DMS153 treated with DMSO at 0.1 percent for 48 hours (cell line): ENCODE results near the gene HPS5.
"Not testable (repeated sequence)": the region's sequence is repeated elsewhere in the genome, so short reads cannot be mapped to it uniquely, and the experiment has no call there.

Source experiments
- DNase-seq: peaks from one replicate; lab custom pipeline; 2025; ENCODE audit not compliant: unreplicated experiment; lab: John Stamatoyannopoulos, UW

HPS5 gene, protein sequence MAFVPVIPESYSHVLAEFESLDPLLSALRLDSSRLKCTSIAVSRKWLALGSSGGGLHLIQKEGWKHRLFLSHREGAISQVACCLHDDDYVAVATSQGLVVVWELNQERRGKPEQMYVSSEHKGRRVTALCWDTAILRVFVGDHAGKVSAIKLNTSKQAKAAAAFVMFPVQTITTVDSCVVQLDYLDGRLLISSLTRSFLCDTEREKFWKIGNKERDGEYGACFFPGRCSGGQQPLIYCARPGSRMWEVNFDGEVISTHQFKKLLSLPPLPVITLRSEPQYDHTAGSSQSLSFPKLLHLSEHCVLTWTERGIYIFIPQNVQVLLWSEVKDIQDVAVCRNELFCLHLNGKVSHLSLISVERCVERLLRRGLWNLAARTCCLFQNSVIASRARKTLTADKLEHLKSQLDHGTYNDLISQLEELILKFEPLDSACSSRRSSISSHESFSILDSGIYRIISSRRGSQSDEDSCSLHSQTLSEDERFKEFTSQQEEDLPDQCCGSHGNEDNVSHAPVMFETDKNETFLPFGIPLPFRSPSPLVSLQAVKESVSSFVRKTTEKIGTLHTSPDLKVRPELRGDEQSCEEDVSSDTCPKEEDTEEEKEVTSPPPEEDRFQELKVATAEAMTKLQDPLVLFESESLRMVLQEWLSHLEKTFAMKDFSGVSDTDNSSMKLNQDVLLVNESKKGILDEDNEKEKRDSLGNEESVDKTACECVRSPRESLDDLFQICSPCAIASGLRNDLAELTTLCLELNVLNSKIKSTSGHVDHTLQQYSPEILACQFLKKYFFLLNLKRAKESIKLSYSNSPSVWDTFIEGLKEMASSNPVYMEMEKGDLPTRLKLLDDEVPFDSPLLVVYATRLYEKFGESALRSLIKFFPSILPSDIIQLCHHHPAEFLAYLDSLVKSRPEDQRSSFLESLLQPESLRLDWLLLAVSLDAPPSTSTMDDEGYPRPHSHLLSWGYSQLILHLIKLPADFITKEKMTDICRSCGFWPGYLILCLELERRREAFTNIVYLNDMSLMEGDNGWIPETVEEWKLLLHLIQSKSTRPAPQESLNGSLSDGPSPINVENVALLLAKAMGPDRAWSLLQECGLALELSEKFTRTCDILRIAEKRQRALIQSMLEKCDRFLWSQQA

DNA sequence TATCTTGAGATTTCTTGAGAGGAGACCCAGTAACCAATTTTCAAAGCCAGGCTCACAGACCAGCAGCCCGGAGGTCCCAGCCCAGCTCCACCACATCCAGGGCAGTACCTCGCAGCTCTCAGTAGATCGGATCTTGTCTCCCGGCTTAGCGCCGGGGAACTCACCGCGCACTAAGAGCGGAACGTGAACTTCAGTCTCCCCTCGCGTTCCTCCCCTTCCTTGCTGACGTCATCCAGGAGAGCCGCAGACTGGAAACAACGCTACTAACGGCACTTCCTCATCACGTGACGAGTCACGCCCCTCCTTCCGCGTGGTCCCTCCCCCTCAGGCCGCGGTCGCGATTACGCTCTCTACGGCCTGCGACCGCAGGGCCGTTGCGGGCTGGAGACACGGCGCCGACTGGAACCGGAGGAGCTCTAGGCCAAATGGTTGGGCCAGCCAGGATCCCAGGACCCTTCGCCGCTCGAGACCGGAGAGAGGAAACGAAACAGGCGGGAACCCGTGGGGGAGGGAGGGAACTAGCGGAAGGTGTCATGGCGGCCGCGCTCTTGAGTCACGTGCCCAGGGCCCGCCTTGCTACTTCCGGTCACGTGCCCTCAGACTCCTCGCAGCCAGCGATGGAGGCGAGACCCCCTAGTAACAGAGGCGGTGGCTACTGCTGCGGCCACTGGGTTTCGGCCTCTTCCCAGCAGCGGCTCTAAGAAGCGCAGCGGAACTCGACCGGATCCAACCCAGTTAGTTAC, at the start of gene HPS5, which contains the start of gene GTF2H1:
TSS of gene HPS5 (minus strand) at position 172 of the 743 bp plus-strand sequence. CDS start 4,282 bp downstream, outside the sequence.
TSS of gene GTF2H1 (plus strand) at position 599 of the 743 bp plus-strand sequence. CDS start 10,508 bp downstream, outside the sequence.
- peak; percentile 89 for DNase-seq

- DNase-seq: no peak
These were observed 49.3 kb upstream of the HPS5 start for GRCh38 chr11:18371279-18371678.

- DNase-seq: no peak
These were observed 47.5 kb upstream of the HPS5 start for GRCh38 chr11:18369398-18369797.

GRCh38 chr11:18368221-18368620, 46.3 kb upstream of the HPS5 start:
- no peak for DNase-seq

- no peak for DNase-seq
These were observed 45.5 kb upstream of the HPS5 start for GRCh38 chr11:18367431-18367830.

DNA sequence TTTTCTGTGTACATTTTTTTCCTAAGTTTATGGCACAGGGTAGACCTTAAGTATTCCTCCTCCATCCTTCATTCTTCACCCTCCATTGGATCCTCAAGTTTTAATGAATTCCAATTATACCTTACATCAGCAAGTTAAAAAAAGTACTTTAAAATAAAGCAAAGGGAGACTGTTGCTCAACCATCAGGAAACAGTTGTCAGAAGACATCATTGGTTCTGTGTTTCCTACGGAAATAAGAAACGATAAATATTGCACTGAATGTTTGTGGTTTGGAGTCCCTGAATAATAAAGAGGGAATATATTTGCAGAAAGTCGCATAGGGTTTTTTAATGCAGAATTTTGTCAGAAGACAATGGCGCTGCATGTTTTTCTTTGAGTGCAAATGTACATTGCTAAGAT, 44.3 kb upstream of the HPS5 start:
- no peak for DNase-seq

DNA sequence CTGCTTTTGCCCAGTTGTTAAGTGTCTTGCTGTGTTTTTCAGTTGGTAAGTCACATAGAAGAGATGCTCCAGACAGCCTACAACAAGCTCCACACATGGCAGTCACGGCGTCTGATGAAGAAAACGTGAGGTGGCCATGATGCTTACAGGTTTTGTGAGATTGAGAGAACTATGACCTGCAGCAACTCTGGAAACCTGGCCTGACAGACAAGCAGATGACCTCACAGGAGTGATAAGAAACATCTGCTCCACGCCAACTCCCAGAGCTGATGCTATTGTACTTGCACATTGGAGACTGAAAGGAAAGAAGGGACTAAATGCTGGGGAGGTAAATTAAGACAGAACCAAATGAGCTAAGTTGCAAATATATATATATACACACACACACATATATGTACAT, 43.8 kb upstream of the HPS5 start:
- DNase-seq: no peak

GRCh38 chr11:18364495-18365073, 42.6 kb upstream of the HPS5 start:
- DNase-seq: no peak

- DNase-seq: no peak
These were observed 39.2 kb upstream of the HPS5 start for GRCh38 chr11:18361154-18361553.

DNA sequence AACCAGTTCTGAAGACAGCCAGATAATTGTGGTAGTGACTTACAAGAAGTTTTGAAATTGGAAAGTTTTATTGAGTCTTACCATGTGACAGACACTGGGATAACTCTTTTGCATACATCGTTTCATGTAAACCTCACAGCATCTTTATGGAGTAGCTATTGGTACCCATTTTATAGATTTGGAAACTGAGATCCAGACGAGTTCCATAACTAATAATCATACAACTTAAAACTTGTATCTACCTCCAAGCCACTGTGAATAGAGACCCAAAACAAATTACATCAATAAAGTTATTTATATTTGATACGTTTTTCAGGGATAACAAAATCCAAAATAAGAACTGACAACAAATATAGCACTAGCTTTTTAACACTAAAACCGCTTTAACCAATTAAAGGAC, 36.7 kb upstream of the HPS5 start:
- no peak for DNase-seq

DNA sequence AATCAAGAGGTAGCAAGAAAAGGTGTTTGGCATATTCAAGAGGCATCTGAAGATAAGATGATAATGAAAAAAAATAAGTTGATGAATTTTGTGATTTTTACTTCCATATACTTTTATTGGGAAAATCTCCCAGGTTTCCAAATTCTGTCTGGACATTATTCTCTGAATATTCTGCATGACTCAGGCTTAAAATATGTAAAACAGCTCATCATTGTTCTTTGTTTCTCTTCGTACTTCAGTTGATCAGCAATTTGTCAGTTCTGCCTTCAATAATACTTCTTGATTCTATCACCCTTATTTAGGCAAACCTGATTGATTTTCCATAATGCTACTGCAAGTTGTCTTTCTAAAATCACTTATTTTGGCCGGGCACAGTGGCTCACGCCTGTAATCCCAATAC, 30.6 kb upstream of the HPS5 start:
- no peak for DNase-seq

DNA sequence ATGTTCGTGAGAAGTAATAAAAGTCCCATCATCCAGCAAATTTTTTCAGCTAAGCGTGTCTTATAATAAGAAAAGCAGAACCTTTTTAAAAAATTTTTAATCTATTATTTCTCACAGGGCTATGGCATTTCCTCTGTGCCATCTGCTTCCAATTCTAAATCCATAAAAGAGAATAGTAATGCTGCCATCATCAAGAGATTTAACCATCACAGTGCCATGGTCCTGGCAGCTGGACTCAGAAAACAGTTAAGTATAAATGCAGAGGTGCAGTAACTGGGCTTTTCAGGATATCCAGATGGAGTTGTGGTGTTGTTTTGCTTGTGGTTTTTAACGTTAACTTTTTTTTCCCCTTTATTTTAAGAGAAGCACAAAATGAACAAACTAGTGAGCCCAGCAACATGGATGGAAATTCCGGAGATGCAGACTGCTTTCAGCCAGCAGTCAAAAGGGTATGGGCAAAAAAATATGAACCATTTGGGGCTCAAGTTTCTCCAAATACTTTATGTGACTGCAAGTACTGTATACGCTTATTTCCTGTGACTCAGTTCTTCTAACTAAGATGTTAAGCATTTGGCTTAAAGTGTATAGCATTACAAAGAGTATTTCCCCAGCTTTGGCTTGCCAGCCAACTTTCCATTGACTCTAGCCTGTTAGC, 25.7 kb upstream of the HPS5 start:
- DNase-seq: no peak

- no peak for DNase-seq
These were observed 11.0 kb upstream of the HPS5 start for GRCh38 chr11:18332891-18333290.

DNA sequence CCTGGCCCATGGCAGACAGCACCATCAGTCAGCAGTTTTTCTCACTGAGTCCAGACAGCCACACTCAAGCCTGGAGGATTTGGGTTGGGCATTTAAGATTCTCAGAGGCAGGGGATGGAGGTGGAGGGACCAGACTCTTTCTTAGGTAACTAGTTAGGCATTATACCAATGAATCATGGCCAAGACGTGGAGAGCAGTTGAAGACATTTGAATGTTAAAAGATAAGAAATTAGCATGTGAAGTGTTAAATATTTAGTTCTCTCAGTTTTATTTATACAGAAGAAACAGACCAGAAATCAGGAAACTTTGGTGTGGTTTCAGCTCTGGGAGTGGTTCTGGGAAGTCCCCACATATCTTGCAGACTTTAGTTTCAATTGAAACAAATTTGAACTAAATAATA, 10.4 kb upstream of the HPS5 start:
- DNase-seq: no peak

- no peak for DNase-seq
These were observed 9.0 kb upstream of the HPS5 start for GRCh38 chr11:18330921-18331320.

- no peak for DNase-seq
These were observed 7.4 kb upstream of the HPS5 start for GRCh38 chr11:18329196-18329870.

GRCh38 chr11:18324381-18324780, 2.4 kb upstream of the HPS5 start:
- no peak for DNase-seq

DNA sequence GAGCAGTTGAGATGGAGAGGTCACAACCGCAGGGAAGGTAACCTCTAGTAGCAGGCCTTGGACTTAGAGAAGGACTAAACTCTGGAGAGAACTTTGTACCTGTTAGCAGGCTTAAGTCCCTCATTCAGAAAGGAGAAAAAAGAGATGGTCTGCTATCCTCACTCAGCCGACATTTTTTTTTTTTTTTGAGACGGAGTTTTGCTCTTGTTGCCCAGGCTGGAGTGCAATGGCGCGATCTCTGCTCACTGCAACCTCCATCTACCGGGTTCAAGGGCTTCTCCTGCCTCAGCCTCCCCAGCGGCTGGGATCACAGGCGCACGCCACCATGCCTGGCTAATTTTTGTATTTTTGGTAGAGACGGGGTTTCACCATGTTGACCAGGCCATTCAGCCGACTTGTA, 1.9 kb upstream of the HPS5 start:
- DNase-seq: not testable (repeated sequence)

GRCh38 chr11:18322818-18323570, 1.1 kb upstream of the HPS5 start:
- DNase-seq: no peak
